GM12801 (cell line): Measurements from ENCODE around the gene CAND1.

ENCODE experiments used
- CTCF ChIP-seq: IDR thresholded peaks from one replicate; pipeline ENCODE4 v1.5.1; 2011; ENCODE audit warnings: control low read depth; ENCODE audit not compliant: insufficient read length; ENCODE audit errors: extremely low read depth

CAND1 gene

DNA sequence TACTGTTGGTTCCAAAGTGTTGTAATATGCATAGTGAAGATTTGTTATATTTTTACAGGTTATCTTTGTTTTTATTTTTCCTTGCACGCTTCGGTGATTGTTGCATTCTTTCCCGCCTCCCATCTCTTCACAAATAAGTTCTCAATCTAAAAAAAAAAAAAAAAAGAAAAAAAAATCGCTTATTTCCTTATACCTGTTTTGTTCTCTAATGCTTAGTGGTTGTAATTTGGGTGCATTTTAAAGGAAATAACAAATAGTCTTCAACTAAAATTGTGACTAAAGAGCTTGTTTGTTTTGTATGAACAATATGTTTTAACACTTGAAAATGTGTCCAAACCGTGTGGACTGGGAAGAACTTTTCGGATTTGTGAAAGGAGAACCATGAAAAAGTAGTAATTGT, 1.5 kb downstream of the CAND1 start:
- no peak for TF ChIP-seq CTCF

DNA sequence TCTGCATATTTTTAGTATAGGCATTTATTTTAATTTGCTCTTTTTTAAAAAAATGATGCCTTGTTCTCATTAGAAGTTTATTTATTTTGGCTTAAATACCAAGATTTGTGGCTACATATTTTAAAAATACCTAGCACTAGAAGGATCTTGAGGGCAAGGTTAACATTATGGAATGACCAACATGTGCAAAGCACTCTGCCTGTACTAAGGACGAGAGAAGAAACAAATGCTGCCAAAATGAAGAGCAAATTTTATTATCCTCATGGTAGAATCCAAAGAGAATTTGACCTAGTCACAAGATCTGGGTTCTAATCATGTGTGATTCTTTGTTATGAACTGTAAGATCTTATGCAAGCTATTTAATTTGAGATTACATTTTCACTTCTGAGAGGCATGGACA, 2.8 kb downstream of the CAND1 start:
- TF ChIP-seq CTCF: no peak

DNA sequence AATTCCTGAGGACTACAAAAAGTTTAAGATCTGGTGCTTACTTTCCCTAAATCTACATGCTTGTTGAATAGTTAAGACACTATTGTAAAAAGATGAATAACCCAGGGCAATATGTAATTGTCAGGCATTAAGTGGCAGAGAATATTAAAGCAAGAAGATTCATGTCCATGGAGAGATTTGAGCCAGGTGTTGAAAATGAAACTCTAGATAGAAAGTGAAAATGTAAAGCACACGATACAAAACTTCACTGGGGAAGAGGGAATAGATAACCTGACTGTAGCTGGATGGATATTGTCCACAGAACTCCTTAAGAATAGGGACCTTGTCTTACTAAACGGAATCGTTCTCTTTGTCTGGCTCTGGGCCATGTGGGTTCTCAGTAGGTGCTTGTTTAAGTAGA, 5.0 kb downstream of the CAND1 start:
- TF ChIP-seq CTCF: no peak

GRCh38 chr12:67275380-67275913, 6.3 kb downstream of the CAND1 start:
- TF ChIP-seq CTCF: no peak

- no peak for TF ChIP-seq CTCF
Measured at GRCh38 chr12:67276421-67276820, 7.3 kb downstream of the CAND1 start.

DNA sequence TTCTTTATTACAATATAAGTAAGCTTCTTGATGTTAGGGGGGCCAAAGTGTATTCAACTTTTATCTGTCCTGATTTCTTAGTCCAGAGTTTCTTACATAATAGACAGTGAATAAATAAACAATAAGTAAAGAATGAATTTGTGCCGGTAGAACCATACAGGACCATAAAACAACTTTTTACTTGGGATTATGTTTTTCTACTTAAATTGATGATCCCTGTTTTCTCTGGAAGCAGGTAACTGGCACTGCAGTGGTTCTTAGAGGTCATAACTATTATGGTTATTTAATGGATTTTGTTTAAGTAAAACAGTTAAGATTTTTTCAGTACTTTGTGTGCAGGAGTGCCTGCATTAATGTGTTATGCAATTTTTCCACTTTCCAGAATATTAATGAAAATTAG, 10.5 kb downstream of the CAND1 start:
- TF ChIP-seq CTCF: no peak

GRCh38 chr12:67280088-67280487, 10.9 kb downstream of the CAND1 start:
- no peak for TF ChIP-seq CTCF

- TF ChIP-seq CTCF: no peak
Measured at GRCh38 chr12:67280572-67280971, 11.4 kb downstream of the CAND1 start.
